K562 (cell line): ENCODE results near the gene PKLR. TPM values are rescaled to one million over a fixed set of nuclear protein-coding genes. Genes with fewer than 3 reads are reported as not detected.

Source experiments
- BCL6 ChIP-seq: fragments of 250-450 bp; sonication (Bioruptor Pico); IDR thresholded peaks from 2 replicates; pipeline ENCODE4 v1.4.0; 2020
- BMI1 ChIP-seq: fragments of 150-350 bp; IDR thresholded peaks from 2 replicates; pipeline ENCODE4 v1.6.1; 2014; ENCODE audit warnings: low read length
- BRF1 ChIP-seq: IDR thresholded peaks from 3 replicates; pipeline ENCODE4 v1.6.1; 2011; ENCODE audit warnings: borderline replicate concordance, mild to moderate bottlenecking; ENCODE audit not compliant: insufficient read length; ENCODE audit errors: extremely low read depth
- BRF2 ChIP-seq: IDR thresholded peaks from 3 replicates; pipeline ENCODE4 v1.6.1; 2011; ENCODE audit warnings: borderline replicate concordance, mild to moderate bottlenecking; ENCODE audit not compliant: insufficient read length, insufficient read depth
- CHAMP1 ChIP-seq: fragments of 450-650 bp; IDR thresholded peaks from 2 replicates; pipeline ENCODE4 v1.6.1; 2016; ENCODE audit warnings: mild to moderate bottlenecking
- MED1 ChIP-seq: sonication (generic); formaldehyde crosslinking; IDR thresholded peaks from 2 replicates; pipeline ENCODE4 v1.8.1; 2023; ENCODE audit warnings: missing genetic modification reagents, borderline replicate concordance
- NFE2 ChIP-seq: IDR thresholded peaks from 2 replicates; pipeline ENCODE4 v1.6.1; 2014; ENCODE audit warnings: antibody characterized with exemption, low read depth
- RNF2 ChIP-seq: sonication (generic); IDR thresholded peaks from 2 replicates; pipeline ENCODE4 v1.6.1; 2016
- SMARCA5 ChIP-seq: fragments of 450-650 bp; IDR thresholded peaks from 2 replicates; pipeline ENCODE4 v1.6.1; 2016
- SNIP1 ChIP-seq: fragments of 450-650 bp; IDR thresholded peaks from 2 replicates; pipeline ENCODE4 v1.7.1; 2017; ENCODE audit warnings: low read depth, mild to moderate bottlenecking
- SP1 ChIP-seq: sonication (generic); formaldehyde crosslinking; IDR thresholded peaks from 2 replicates; pipeline ENCODE4 v1.8.1; 2022; ENCODE audit warnings: mild to moderate bottlenecking, missing genetic modification reagents
- STAG1 ChIP-seq: sonication (generic); formaldehyde crosslinking; IDR thresholded peaks from 2 replicates; pipeline ENCODE4 v1.5.0; 2020; ENCODE audit warnings: missing genetic modification reagents, borderline replicate concordance
- TCF7 ChIP-seq: sonication (generic); IDR thresholded peaks from 2 replicates; pipeline ENCODE4 v1.6.1; 2016; ENCODE audit warnings: antibody characterized with exemption, borderline replicate concordance
- ZNF311 ChIP-seq: fragments of 250-450 bp; sonication (Bioruptor Pico); IDR thresholded peaks from 2 replicates; pipeline ENCODE4 v1.4.0; 2020; ENCODE audit warnings: mild to moderate bottlenecking, moderate library complexity
- polyA plus RNA-seq, 8 experiments: library from polyadenylated mRNA; depleted of rRNA in 4 of 8; stranded (reverse) in 5 of 8; unstranded in 3 of 8; fragments of >200 nt; fragmentation: Nextera tagmentation in 2 of 8; fragmentation: Illumina TruSeq in 1 of 8; extraction: Ambion mirVana in 2 of 8; extraction: Trizol in 1 of 8; gene quantifications; 2 replicates each; pipeline versions ENCODE4 v1.2.1 to v1.2.3, GENCODE V29; 2011 to 2014; ENCODE audit warnings: inconsistent platforms in 1 of 8, missing spikeins in 1 of 8
- total RNA-seq, 7 experiments: library from RNA; depleted of rRNA in 6 of 7; stranded (reverse); fragments of >200 nt in 6 of 7; fragmentation: Illumina TruSeq in 2 of 7; extraction: Trizol in 2 of 7; gene quantifications; 2 replicates each; pipeline versions ENCODE4 v1.2.1 to v1.2.3, GENCODE V29; 2011 to 2021; ENCODE audit warnings: low replicate concordance in 1 of 7
- TF ChIP-seq, protein P1 (sequence below): fragments of 250-450 bp; sonication (Bioruptor Pico); IDR thresholded peaks from 2 replicates; pipeline ENCODE4 v1.5.0; 2021
- TF ChIP-seq, protein P2 (sequence below), 2 experiments: IDR thresholded peaks; 2 replicates each; pipeline ENCODE4 v1.6.1; 2012; ENCODE audit warnings: improper control_type of control experiment in 2 of 2, low read depth in 2 of 2, low read length in 2 of 2, borderline replicate concordance in 1 of 2
- TF ChIP-seq, protein P3 (sequence below): fragments of 250-450 bp; sonication (Bioruptor Pico); IDR thresholded peaks from 2 replicates; pipeline ENCODE4 v1.8.0; 2022; ENCODE audit warnings: inconsistent platforms, mild to moderate bottlenecking, moderate library complexity, borderline replicate concordance
- TF ChIP-seq, protein P4 (sequence below), 2 experiments: IDR thresholded peaks; 2 replicates each; pipeline ENCODE4 v1.6.1; 2011; ENCODE audit warnings: borderline replicate concordance in 1 of 2, control low read depth in 1 of 2, low read depth in 1 of 2, low read length in 1 of 2, mild to moderate bottlenecking in 1 of 2, mixed read lengths in 1 of 2, moderate library complexity in 1 of 2; ENCODE audit not compliant: insufficient read depth in 1 of 2, insufficient read length in 1 of 2, poor library complexity in 1 of 2, severe bottlenecking in 1 of 2; ENCODE audit errors: extremely low read depth in 1 of 2

Gene PKLR
- total and polyA plus RNA-seq, 9 of the 15 experiments (the other 6 are each of a cell fraction or from before 2014, with no cell fraction given), result 10.7 to 78.4 (median 38.2) TPM

GRCh38 chr1:155261852-155262673, 39.2 kb downstream of the PKLR start, which contains the start of gene SCAMP3 (continued):
- TF ChIP-seq BRF2 (no peak), MED1 (no peak), ZNF311 (CRISPR knock-in tag) (no peak), RNF2 (peak; percentile 60; the same call in 1 of the 2 replicates), TCF7 (no peak), NFE2 (no peak), BCL6 (CRISPR knock-in tag) (no peak), BRF1 (no peak), SMARCA5 (no peak), CHAMP1 (no peak), BMI1 (no peak; the same call in 1 of the 2 replicates), SNIP1 (peak; percentile 85), STAG1 (no peak), SP1 (CRISPR knock-in tag) (peak; percentile 77)
- TF ChIP-seq, protein P1, sequence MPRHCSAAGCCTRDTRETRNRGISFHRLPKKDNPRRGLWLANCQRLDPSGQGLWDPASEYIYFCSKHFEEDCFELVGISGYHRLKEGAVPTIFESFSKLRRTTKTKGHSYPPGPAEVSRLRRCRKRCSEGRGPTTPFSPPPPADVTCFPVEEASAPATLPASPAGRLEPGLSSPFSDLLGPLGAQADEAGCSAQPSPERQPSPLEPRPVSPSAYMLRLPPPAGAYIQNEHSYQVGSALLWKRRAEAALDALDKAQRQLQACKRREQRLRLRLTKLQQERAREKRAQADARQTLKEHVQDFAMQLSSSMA (CRISPR knock-in tag), result peak; percentile 88; the same call in 1 of the 2 replicates
- TF ChIP-seq, protein P2, sequence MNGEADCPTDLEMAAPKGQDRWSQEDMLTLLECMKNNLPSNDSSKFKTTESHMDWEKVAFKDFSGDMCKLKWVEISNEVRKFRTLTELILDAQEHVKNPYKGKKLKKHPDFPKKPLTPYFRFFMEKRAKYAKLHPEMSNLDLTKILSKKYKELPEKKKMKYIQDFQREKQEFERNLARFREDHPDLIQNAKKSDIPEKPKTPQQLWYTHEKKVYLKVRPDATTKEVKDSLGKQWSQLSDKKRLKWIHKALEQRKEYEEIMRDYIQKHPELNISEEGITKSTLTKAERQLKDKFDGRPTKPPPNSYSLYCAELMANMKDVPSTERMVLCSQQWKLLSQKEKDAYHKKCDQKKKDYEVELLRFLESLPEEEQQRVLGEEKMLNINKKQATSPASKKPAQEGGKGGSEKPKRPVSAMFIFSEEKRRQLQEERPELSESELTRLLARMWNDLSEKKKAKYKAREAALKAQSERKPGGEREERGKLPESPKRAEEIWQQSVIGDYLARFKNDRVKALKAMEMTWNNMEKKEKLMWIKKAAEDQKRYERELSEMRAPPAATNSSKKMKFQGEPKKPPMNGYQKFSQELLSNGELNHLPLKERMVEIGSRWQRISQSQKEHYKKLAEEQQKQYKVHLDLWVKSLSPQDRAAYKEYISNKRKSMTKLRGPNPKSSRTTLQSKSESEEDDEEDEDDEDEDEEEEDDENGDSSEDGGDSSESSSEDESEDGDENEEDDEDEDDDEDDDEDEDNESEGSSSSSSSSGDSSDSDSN (IDR thresholded peaks at IDR 0.05; ENCODE audit: borderline replicate concordance in 1 of 2, low read depth in 2 of 2, low read length in 2 of 2), result 0 out of 4 replicates have a peak, but pooled peaks of 1 of the 2 experiments have one; percentile 30
- TF ChIP-seq, protein P3, sequence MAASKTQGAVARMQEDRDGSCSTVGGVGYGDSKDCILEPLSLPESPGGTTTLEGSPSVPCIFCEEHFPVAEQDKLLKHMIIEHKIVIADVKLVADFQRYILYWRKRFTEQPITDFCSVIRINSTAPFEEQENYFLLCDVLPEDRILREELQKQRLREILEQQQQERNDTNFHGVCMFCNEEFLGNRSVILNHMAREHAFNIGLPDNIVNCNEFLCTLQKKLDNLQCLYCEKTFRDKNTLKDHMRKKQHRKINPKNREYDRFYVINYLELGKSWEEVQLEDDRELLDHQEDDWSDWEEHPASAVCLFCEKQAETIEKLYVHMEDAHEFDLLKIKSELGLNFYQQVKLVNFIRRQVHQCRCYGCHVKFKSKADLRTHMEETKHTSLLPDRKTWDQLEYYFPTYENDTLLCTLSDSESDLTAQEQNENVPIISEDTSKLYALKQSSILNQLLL, result no peak
- TF ChIP-seq, protein P4, sequence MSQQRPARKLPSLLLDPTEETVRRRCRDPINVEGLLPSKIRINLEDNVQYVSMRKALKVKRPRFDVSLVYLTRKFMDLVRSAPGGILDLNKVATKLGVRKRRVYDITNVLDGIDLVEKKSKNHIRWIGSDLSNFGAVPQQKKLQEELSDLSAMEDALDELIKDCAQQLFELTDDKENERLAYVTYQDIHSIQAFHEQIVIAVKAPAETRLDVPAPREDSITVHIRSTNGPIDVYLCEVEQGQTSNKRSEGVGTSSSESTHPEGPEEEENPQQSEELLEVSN (IDR thresholded peaks at IDR 0.05; ENCODE audit: borderline replicate concordance in 1 of 2, extremely low read depth in 1 of 2, insufficient read depth in 1 of 2, insufficient read length in 1 of 2, low read depth in 1 of 2, low read length in 1 of 2, poor library complexity in 1 of 2, severe bottlenecking in 1 of 2), result peak in 1 of 2 experiments; percentile 18
